K562 (cell line): ENCODE results near the gene AKNA. TPM values are rescaled to one million over a fixed set of nuclear protein-coding genes. Genes with fewer than 3 reads are reported as not detected.

ENCODE experiments used
- ATAC-seq: fragments of 200-7000 bp; cut with Tn5 transposase; 3 replicates; pipeline ENCODE4 v1.9.1; 2020; ENCODE audit warnings: moderate library complexity
- BruUV-seq: library from RNA; stranded (reverse); fragments of 400-500 nt; replicated peaks from 2 replicates; lab custom pipeline; 2021; lab: Mats Ljungman, UMichigan
- CTCF ChIA-PET: fragments of 300-600 bp; formaldehyde crosslinking; extraction: SDS; loops from one replicate; lab custom pipeline; 2021; ENCODE audit warnings: low intra/inter-chr PET ratio; lab: Yijun Ruan, JAX
- POLR2A ChIA-PET: fragments of 300-600, 350-650 bp; sonication (Branson Sonifier 250); formaldehyde crosslinking; extraction: SDS; loops from one replicate; lab custom pipeline; 2021; ENCODE audit warnings: antibody characterized with exemption, inconsistent platforms; lab: Yijun Ruan, JAX
- DNase-seq, 4 experiments: peaks; one replicate each; pipeline versions ENCODE4 v3.0.0 to v3.0.0-alpha.2; 2011 to 2018; ENCODE audit warnings: low spot score in 3 of 4, mixed read lengths in 3 of 4; ENCODE audit errors: extremely low read depth in 1 of 4
- FAIRE-seq: peaks from 2 replicates; lab custom pipeline; 2011; peaks lifted over from hg19 to GRCh38; lab: Jason Lieb, UNC
- H2AFZ ChIP-seq: 2 replicates; pipeline ENCODE4 v1.6.0; 2011; ENCODE audit warnings: low read depth, low read length, control low read depth, inconsistent platforms
- H3K27ac ChIP-seq: fragments of 200-600 bp; 3 replicates; pipeline ENCODE4 v1.8.0; 2011; ENCODE audit warnings: low read depth, mild to moderate bottlenecking, control low read depth, inconsistent platforms, low read length, moderate library complexity, mixed read lengths; ENCODE audit errors: extremely low read depth
- H3K27me3 ChIP-seq, 2 experiments: fragments of 300-600 bp in 1 of 2; 2 replicates in 1 of 2; 3 replicates in 1 of 2; pipeline versions ENCODE4 v1.6.0 to v1.8.0; 2011; ENCODE audit warnings: inconsistent platforms in 2 of 2, low read length in 2 of 2, mild to moderate bottlenecking in 1 of 2, mixed read lengths in 1 of 2, moderate library complexity in 1 of 2; ENCODE audit not compliant: control insufficient read depth in 2 of 2, insufficient read depth in 2 of 2
- H3K36me3 ChIP-seq: fragments of 300-600 bp; 3 replicates; pipeline ENCODE4 v1.8.0; 2011; ENCODE audit warnings: mild to moderate bottlenecking, low read length, inconsistent platforms; ENCODE audit not compliant: control insufficient read depth, insufficient read depth
- H3K4me1 ChIP-seq, 2 experiments: fragments of 200-600 bp in 1 of 2; replicated peaks in 1 of 2; 2 replicates in 1 of 2; 3 replicates in 1 of 2; pipeline versions ENCODE4 v1.5.1 to v1.8.0; 2011; ENCODE audit warnings: inconsistent platforms in 2 of 2, low read length in 2 of 2, mild to moderate bottlenecking in 1 of 2, mixed read lengths in 1 of 2, moderate library complexity in 1 of 2; ENCODE audit not compliant: control insufficient read depth in 2 of 2, insufficient read depth in 2 of 2
- H3K4me2 ChIP-seq: 2 replicates; pipeline ENCODE4 v1.6.1; 2011; ENCODE audit warnings: low read length, control low read depth, inconsistent platforms, mixed read lengths; ENCODE audit not compliant: insufficient read depth
- H3K4me3 ChIP-seq: fragments of 200-600 bp; sonication (generic), shearing (Covaris generic); 2 replicates; pipeline ENCODE4 v1.5.1; 2016; ENCODE audit warnings: control low read depth, inconsistent platforms
- H3K79me2 ChIP-seq: fragments of 200-600 bp; 3 replicates; pipeline ENCODE4 v1.8.0; 2011; ENCODE audit warnings: low read length, inconsistent platforms; ENCODE audit not compliant: control insufficient read depth, insufficient read depth
- H3K9ac ChIP-seq, 2 experiments: 2 replicates each; pipeline versions ENCODE4 v1.6.0 to v1.6.1; 2011; ENCODE audit warnings: low read depth in 2 of 2, low read length in 2 of 2, control low read depth in 1 of 2, inconsistent platforms in 1 of 2, mild to moderate bottlenecking in 1 of 2, mixed read lengths in 1 of 2; ENCODE audit not compliant: insufficient read depth in 1 of 2
- H3K9me1 ChIP-seq: one replicate; pipeline ENCODE4 v1.6.0; 2011; ENCODE audit warnings: inconsistent platforms, mild to moderate bottlenecking, low read length, moderate library complexity; ENCODE audit not compliant: control insufficient read depth, insufficient read depth
- H3K9me3 ChIP-seq: replicated peaks from 2 replicates; pipeline ENCODE4 v1.5.1; 2011; ENCODE audit warnings: low read depth, low read length, inconsistent platforms; ENCODE audit not compliant: control insufficient read depth, insufficient read depth
- H4K20me1 ChIP-seq: replicated peaks from 2 replicates; pipeline ENCODE4 v1.6.1; 2011; ENCODE audit warnings: low read length, inconsistent platforms, mixed read lengths; ENCODE audit not compliant: control insufficient read depth, insufficient read depth
- CTCF ChIP-seq, 3 experiments: IDR thresholded peaks in 2 of 3; conservative IDR thresholded peaks in 1 of 3; 2 replicates each; pipeline ENCODE4 v1.5.1; 2011 to 2012; ENCODE audit warnings: low read length in 3 of 3, mild to moderate bottlenecking in 3 of 3, control low read depth in 2 of 3, improper control_type of control experiment in 1 of 3, inconsistent platforms in 1 of 3, low read depth in 1 of 3, mixed read lengths in 1 of 3, moderate library complexity in 1 of 3; ENCODE audit not compliant: insufficient read depth in 2 of 3
- KAT8 ChIP-seq: fragments of 450-650 bp; IDR thresholded peaks from 2 replicates; pipeline ENCODE4 v1.6.1; 2016; ENCODE audit warnings: low read depth, mild to moderate bottlenecking
- TAF7 ChIP-seq: fragments of 450-650 bp; IDR thresholded peaks from 2 replicates; pipeline ENCODE4 v1.6.1; 2016; ENCODE audit warnings: missing genetic modification characterization, missing compliant biosample characterization
- ZNF644 ChIP-seq: fragments of 200-800 bp; sonication (Bioruptor generic); IDR thresholded peaks from 2 replicates; pipeline ENCODE4 v1.6.1; 2016; ENCODE audit warnings: low read depth, missing genetic modification characterization, missing compliant biosample characterization
- WGBS: fragments of 100-300 bp; shearing (Covaris generic); methylation state at CpG from one replicate; pipeline ENCODE4 v1.1.6; 2016; ENCODE audit warnings: low coverage, mixed read lengths; ENCODE audit not compliant: insufficient coverage; ENCODE audit errors: missing lambda C conversion rate; 5-methylcytosine and 5-hydroxymethylcytosine counted together
- in situ Hi-C: fragments of 300-500 bp; cut with MboI; formaldehyde crosslinking; loops from 4 replicates; pipeline ENCODE4 v1.15.0; 2018; ENCODE audit warnings: inconsistent platforms, mixed read lengths
- intact Hi-C: fragments of 100-400 bp; cut with micrococcal nuclease; formaldehyde crosslinking; loops from 2 replicates; pipeline ENCODE4 v1.14.2; 2022
- polyA plus RNA-seq, 8 experiments: library from polyadenylated mRNA; depleted of rRNA in 4 of 8; stranded (reverse) in 5 of 8; unstranded in 3 of 8; fragments of >200 nt; fragmentation: Nextera tagmentation in 2 of 8; fragmentation: Illumina TruSeq in 1 of 8; extraction: Ambion mirVana in 2 of 8; extraction: Trizol in 1 of 8; gene quantifications; 2 replicates each; pipeline versions ENCODE4 v1.2.1 to v1.2.3, GENCODE V29; 2011 to 2014; ENCODE audit warnings: inconsistent platforms in 1 of 8, missing spikeins in 1 of 8
- total RNA-seq, 7 experiments: library from RNA; depleted of rRNA in 6 of 7; stranded (reverse); fragments of >200 nt in 6 of 7; fragmentation: Illumina TruSeq in 2 of 7; extraction: Trizol in 2 of 7; gene quantifications; 2 replicates each; pipeline versions ENCODE4 v1.2.1 to v1.2.3, GENCODE V29; 2011 to 2021; ENCODE audit warnings: low replicate concordance in 1 of 7

The AKNA gene
- total and polyA plus RNA-seq, 9 of the 15 experiments (the other 6 are each of a cell fraction or from before 2014, with no cell fraction given), result 0.29 to 20.5 (median 3.9) TPM

GRCh38 chr9:114287001-114287762 is 100.6 kb downstream of the AKNA start:
- Histone ChIP-seq H3K9me1 (no peaks in the 10 kb centered on the region), H3K27ac (no peak overlapping the region), H3K4me1 (peaks cover 0 to 4% of the 10 kb centered on the region in 2 experiments; a peak in 2 of 5 replicates), H3K27me3 (peaks cover 0 to 51% of the 10 kb centered on the region in 2 experiments; a peak in 2 of 5 replicates), H3K4me2 (no peak overlapping the region), H3K9me3 (no peaks in the 10 kb centered on the region), H3K9ac (no peak overlapping the region), H4K20me1 (peaks cover 6% of the 10 kb centered on the region; the same call in 1 of the 2 replicates), H3K79me2 (no peaks in the 10 kb centered on the region), H3K36me3 (no peaks in the 10 kb centered on the region), H3K4me3 (no peak overlapping the region), H2AFZ (no peak overlapping the region)
- no peak for TF ChIP-seq TAF7 (tag)
- no peak for TF ChIP-seq ZNF644 (tag)
- TF ChIP-seq KAT8, result no peak
- peak in 1 of 3 experiments; percentile 7; a peak in 1 of 6 replicates for TF ChIP-seq CTCF (IDR thresholded peaks at IDR 0.05 in 2 of 3, conservative IDR thresholded peaks at IDR 0.05 in 1 of 3; ENCODE audit: insufficient read depth in 2 of 3, low read depth in 1 of 3, low read length in 3 of 3)
- CTCF ChIA-PET, result no interaction called here
- intact Hi-C loops, result no loop called here
- FAIRE-seq (no peak), DNase-seq (no peak), ATAC-seq (no peak)
- BruUV-seq, result no TSS peak
- WGBS, result 1% methylated on average over 15 of the region's 16 CpGs
- POLR2A ChIA-PET, result interaction anchor here (1.0 kb wide), 1 partner anchor 25 kb away, joined by 3 read pairs; no protein-coding TSS in a partner anchor
- in situ Hi-C loops, result loop anchor here (10.0 kb wide), 3 partner anchors 132 to 602 kb away; partner anchors contain the start of gene COL27A1
